Fibroblast of peridontal ligament (primary cell): ENCODE results near the gene MTFP1.
"Not testable (repeated sequence)": the region's sequence is repeated elsewhere in the genome, so short reads cannot be mapped to it uniquely, and the experiment has no call there.

Source experiments
- DNase-seq: peaks from one replicate; pipeline ENCODE4 v3.0.0-alpha.2; 2010; ENCODE audit errors: extremely low read depth

The MTFP1 gene

GRCh38 chr22:30426388-30427353 is 1.1 kb downstream of the MTFP1 start:
- DNase-seq = peak; percentile 57

DNA sequence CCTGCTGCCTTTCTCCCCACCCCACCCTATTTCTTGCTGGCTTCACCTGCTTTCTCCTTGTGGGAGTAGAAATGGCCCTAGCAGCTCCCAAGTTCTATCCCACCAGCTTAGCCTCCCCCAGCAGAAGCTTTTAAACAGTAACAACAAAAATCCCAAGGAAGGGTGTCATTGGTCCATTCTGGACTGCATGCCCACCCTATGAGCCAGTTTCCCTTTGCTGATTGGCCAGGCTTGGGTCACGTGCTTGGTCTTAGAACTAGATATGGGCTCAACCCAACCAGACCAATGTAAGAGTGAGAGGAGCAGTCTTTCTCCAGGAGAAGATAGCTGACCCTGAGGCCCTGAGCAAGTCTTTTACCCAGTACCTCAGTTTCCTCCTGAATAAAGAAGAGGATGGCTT is 2.3 kb downstream of the MTFP1 start:
- no peak for DNase-seq

DNA sequence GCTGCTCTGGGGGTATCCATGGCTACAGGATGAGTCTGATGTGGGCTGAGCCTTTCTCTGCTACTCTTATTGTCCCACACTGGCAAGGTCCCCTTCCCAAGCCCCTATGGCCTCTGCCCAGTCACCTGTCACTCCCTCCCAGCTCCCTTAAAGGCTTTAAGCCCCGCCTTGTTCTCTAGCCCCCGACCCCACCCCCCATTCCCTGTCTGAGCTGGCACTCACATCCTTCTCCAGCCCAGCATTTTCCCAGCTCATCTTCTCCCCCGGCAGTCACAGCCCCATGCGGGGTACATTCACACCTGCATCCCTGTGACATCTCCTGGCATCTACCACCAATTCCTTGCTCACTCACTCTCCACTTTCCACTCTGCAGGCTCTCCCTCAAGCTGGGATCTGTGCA is 4.3 kb downstream of the MTFP1 start:
- DNase-seq = no peak

DNA sequence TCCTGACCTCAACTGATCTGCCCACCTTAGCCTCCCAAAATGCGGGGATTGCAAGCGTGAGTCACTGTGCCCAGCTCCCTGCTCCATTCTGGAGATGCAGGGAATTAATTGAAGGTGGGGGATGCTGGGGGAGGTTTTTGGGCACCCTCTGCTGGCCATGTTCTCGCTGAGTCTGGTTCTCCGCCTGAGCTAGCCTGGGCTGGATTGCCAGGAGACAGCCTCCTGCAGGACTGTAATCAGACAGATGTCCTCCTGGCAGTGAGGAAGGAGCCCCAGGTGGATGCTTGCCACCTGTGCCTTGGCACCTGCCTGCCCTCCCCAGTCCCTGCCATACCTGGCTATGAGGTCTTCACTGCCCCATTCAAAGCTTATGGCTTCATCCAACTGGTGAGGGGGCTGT is 5.4 kb downstream of the MTFP1 start:
- DNase-seq = no peak

DNA sequence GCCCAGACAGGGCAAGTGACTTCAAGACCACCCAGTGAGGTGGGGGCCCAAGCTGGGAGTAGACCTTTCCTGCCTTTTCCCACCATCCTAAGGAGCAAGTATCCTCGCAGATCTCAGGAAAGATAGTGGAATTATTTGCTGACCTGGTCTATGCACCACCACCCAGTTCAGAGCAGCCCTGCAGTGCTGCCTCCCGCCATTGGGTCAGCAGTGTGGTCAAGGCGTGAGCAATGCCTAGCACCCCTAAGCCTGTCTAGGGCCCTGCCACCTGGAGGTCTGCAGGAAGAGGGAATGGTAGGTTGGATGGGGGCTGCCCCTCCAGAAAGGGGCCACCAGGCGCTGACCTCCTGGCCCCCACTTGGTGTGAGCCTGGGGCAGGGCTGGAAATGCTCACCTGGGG is 6.5 kb downstream of the MTFP1 start:
- no peak for DNase-seq

DNA sequence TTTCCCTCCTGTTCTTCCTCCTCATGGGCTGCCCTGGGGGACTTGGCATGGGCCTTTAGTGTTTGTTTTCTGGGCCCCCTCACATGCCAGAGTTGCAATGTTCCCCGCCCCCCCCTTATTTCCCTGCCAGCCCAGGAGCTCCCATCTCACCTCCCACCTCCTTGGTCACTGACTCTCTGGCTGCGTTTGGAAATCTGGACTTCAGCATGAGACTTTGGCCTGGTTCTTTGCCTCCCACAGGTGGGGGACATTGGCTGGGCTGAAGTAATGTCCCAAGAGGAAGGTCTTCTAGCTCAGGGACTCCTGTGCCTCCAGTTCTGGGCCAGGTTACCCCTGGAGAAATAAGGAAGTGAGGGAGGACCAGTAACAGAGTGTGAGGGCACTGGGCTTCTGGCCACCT is 7.0 kb downstream of the MTFP1 start:
- no peak for DNase-seq

GRCh38 chr22:30433227-30433626 is 7.7 kb downstream of the MTFP1 start:
- no peak for DNase-seq

GRCh38 chr22:30433773-30434172 is 8.2 kb downstream of the MTFP1 start:
- DNase-seq = no peak

DNA sequence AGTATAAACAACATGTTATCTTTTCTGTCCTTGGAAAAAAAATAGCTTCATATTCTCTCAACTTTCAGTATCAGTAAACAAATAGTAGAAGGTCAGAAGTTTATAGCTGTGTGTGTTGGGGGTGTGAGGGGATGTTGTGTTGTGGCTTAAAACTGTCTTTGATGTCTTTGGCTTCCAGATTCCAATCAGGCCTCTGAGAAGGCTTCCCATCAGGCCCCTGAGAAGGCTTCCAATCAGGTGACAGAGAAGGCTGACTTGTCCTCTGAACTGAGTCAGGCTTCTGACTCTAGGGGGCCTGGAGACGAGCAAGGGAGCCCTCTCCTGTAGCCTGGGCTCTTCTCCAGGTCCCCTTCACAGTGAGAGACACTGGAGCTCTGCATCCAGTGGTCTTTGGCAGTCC is 9.3 kb downstream of the MTFP1 start:
- no peak for DNase-seq

GRCh38 chr22:30435674-30436126 is 10.1 kb downstream of the MTFP1 start:
- no peak for DNase-seq

DNA sequence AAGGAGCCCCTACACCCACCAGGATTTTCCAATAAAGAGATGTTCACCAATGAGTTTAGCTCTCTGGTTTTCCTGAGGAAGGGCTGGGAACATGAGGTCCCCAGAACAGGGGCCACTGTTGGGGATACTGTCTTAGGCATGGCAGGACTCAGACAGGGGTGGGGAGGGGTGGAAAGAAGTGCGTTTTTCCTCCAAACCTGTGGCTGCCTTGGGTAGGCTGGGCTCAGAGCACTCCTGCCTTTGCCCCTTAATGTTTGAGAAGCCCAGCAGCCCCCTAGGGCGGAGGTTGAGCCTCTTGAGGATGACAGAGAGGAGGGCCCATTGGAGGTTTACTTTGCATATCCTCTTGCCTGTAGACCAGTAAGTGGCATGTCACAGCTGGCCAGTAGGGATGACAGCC is 10.6 kb downstream of the MTFP1 start:
- DNase-seq = no peak

DNA sequence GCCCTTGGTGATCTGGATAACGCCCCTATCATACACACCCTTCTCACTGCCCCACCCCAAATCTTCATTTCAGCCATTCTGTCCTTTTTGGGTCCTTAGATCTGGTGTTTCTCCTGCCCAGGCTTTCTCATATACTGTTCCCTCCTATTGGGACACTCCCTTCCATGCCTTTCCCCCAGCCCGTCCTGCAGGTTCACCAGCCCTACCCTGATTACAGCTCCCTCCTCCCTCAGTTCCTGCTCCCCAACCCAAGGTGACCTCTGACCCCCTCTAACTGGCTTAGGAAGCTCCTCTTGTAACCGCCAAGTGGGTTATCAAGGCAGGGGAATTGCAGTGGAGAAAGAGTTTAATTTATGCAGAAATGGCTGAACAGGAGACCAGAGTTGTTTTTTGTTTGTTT is 13.0 kb downstream of the MTFP1 start:
- DNase-seq = no peak

DNA sequence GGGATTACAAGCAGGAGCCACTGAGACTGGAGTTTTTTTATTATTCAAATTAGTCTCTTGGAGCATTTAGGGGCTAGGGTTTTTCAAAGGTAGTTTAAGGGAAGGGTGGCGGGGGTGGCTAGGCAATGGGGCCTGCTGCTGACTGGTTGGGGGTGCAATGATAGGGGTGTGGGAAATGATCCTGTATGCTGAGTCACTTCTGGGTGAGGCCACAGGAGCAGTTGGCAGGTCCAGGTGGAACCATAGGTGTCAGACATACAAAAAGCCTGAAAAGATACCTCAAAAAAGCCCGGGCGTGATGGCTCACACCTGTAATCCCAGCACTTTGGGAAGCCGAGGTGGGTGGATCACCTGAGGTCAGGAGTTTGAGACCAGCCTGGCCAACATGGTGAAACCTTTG is 13.7 kb downstream of the MTFP1 start:
- no peak for DNase-seq

- DNase-seq = no peak
Measured at GRCh38 chr22:30439836-30440235, 14.3 kb downstream of the MTFP1 start.

DNA sequence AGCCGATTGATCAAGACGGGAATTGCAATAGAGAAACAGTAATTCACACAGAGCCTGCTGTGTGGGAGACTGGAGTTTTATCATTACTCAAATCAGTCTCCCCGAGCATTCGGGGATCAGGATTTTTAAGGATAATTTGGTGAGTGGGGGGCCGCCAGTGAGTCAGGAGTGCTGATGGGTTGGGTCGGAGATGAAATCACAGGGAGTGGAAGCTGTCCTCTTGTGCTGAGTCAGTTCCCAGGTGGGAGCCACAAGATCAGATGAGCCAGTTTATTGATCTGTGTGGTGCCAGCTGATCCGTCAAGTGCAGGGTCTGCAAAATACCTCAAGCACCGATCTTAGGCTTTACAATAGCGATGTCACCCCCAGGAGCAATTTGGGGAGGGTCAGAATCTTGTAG is 15.5 kb downstream of the MTFP1 start:
- no peak for DNase-seq

DNA sequence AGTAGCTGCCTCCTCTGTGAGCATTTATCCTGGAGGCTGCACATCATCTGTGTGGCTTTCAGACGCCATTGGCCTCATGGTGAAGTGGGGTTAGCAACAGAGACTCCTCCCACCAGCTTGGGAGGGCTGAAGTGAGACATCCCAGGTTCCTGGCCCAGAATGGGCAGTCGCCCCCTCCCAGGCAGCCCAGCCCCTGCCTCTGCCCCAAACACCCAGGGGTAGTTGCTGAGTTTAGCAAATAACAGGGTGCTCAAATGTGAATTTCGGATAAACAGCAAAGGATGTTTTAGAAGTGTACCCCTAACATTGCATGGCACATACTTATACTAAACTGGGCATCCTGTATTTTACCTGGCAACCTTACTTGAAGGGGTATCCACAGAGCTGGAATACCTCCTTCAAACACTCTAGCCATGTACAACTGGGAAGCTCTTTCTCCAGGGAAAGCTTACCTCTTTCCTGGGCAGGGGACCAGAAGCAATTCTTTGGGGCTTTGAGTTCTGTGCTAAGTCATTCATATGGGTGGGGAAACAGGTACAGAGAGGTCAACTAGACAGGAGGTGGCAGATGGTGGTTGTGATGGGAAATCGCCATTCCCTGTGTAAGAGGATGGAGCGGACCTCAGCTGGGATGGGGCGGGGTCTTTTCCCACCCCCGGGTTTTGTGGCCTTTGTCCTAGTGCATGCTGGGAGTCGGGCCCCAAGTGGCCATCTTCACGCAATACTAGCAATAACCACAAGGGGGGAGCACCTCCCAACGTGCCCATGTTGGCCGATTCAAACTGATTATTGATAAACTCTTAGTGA is 19.3 kb downstream of the MTFP1 start:
- DNase-seq = peak; percentile 46

DNA sequence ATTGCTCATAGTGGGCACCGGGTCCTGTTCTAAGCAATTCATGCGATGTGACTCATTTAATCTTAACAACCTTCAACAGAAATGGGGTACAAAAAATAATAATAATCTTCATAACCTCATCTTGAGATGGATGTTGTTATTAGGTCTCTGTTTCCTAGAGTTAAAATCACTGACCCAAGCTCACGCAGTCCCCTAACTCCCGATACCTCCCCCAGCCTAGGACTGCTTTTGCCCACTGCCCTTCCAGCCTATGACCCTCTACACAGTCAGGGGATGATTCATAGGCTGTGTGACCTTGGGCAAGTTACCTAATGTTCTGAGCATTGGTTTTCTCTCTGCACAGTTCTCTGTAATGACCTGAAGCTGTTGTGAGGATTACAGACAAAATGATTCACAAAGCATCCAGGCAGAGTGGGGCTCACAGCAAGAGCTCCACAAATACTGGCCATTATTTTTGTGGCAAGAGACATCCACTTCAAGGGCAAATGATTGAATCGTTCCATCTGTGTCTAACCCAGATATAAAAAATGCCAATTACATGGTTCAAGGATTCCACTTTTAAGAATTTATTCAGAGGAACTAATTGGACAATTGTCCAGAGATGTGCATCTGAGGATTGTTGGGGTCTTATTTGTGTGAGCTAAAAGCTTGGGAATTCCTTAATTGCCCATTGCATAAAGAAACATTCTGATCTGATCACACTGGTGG is 20.0 kb downstream of the MTFP1 start:
- DNase-seq = no peak

- no peak for DNase-seq
Measured at GRCh38 chr22:30447656-30448055, 22.1 kb downstream of the MTFP1 start.

DNA sequence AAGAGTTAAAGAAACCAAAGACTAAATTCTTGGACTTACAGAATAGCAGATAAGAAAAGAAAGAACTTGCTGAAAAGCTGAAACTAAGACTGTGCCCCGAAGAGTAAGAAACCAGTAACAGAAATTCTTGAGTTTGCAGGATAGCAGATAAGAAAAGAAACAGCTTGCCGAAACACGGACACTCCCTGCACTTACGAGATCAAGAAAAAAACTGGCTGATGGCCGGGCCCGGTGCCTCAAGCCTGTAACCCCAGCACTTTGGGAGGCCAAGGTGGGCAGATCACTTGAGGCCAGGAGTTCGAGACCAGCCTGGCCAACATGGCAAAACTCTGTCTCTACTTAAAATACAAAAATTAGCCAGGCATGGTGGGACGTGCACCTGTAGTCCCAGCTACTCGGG is 25.9 kb downstream of the MTFP1 start:
- not testable (repeated sequence) for DNase-seq

GRCh38 chr22:30452861-30453260 is 27.3 kb downstream of the MTFP1 start:
- no peak for DNase-seq

DNA sequence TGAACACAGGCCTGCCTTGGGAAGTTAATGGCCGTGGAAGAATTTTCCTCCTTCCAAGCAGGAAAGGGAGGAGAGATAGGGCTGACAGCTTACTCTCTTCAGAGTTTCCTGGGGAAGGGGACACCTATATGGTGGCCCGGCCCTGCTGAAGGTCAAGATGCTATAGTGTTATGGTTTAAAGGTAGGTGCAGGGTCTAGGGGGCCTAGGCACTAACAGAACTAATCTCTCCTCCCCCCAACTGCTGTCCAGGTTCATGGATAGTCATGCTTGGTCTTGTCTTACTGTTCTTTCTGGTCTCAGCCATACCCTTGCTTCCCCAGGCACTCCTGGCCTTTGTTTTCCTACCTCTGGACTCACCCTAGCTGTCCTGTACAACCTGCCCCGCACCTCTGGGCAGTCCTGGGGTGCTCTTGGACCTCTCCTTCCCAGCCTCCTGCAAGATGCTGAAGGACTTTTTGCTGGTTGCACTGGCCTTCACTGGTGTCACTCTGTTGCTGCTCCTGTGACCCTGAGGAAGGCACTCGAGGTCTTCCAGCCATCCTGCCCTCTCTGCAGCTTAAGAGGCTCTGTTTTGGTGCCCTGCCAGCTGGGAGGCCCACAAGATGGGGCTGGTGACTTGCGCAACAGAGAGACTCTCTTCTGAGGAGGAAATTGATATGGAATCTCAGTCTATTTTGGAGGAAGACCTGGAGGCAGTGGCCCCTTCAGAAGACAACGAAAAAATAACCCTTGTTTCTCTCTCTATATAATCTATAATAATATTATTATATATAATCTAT is 28.4 kb downstream of the MTFP1 start:
- DNase-seq = no peak
